HepG2 (cell line): ENCODE results near the gene CA12. TPM values are rescaled to one million over a fixed set of nuclear protein-coding genes. Genes with fewer than 3 reads are reported as not detected.

Experiments used
- ATAC-seq: fragments of 200-7000 bp; cut with Tn5 transposase; 3 replicates; pipeline ENCODE4 v1.9.1; 2020; ENCODE audit warnings: mild to moderate bottlenecking, moderate library complexity
- BruUV-seq: library from RNA; stranded (reverse); fragments of 400-500 nt; replicated peaks from 2 replicates; lab custom pipeline; 2021; lab: Mats Ljungman, UMichigan
- CTCF ChIA-PET: fragments of 300-600 bp; formaldehyde crosslinking; extraction: SDS; loops from one replicate; lab custom pipeline; 2021; ENCODE audit warnings: low total read pairs, inconsistent platforms, low intra/inter-chr PET ratio; lab: Yijun Ruan, JAX
- POLR2A ChIA-PET: fragments of 350-600 bp; sonication (Branson Sonifier 250); formaldehyde crosslinking; loops from one replicate; lab custom pipeline; 2020; ENCODE audit warnings: antibody characterized with exemption, inconsistent platforms; lab: Yijun Ruan, JAX
- DNase-seq: peaks from one replicate; pipeline ENCODE4 v3.0.0-alpha.2; 2015; ENCODE audit warnings: low spot score
- FAIRE-seq: peaks from 3 replicates; lab custom pipeline; 2011; peaks lifted over from hg19 to GRCh38; lab: Jason Lieb, UNC
- H2AFZ ChIP-seq: one replicate; pipeline ENCODE4 v1.6.1; 2011; ENCODE audit warnings: low read length, inconsistent platforms
- H3K27ac ChIP-seq: fragments of 300-600 bp; 3 replicates; pipeline ENCODE4 v1.8.0; 2011; ENCODE audit warnings: mixed run types, mild to moderate bottlenecking, mixed read lengths, low read length, inconsistent platforms; ENCODE audit not compliant: insufficient read depth; ENCODE audit errors: extremely low read length
- H3K27me3 ChIP-seq, 2 experiments: fragments of 200-600 bp in 1 of 2; 2 replicates in 1 of 2; 3 replicates in 1 of 2; pipeline versions ENCODE4 v1.6.0 to v1.8.0; 2011; ENCODE audit warnings: low read length in 2 of 2, mild to moderate bottlenecking in 2 of 2, moderate library complexity in 2 of 2, inconsistent platforms in 1 of 2; ENCODE audit not compliant: insufficient read depth in 2 of 2, control insufficient read depth in 1 of 2
- H3K36me3 ChIP-seq, 2 experiments: fragments of 200-600 bp in 1 of 2; replicated peaks in 1 of 2; 2 replicates in 1 of 2; 3 replicates in 1 of 2; pipeline versions ENCODE4 v1.5.1 to v1.8.0; 2011; ENCODE audit warnings: low read length in 2 of 2, inconsistent platforms in 1 of 2; ENCODE audit not compliant: insufficient read depth in 2 of 2, control insufficient read depth in 1 of 2
- H3K4me1 ChIP-seq: 2 replicates; pipeline ENCODE4 v1.5.1; 2012; ENCODE audit warnings: low read length, inconsistent platforms; ENCODE audit not compliant: insufficient read depth
- H3K4me2 ChIP-seq: 2 replicates; pipeline ENCODE4 v1.6.0; 2011; ENCODE audit warnings: low read depth, low read length, inconsistent platforms
- H3K4me3 ChIP-seq, 3 experiments: fragments of 200-600 bp in 1 of 3; sonication (generic), shearing (Covaris generic) in 1 of 3; replicated peaks in 1 of 3; 2 replicates each; pipeline ENCODE4 v1.5.1; 2011 to 2016; ENCODE audit warnings: low read length in 3 of 3, inconsistent platforms in 2 of 3, low read depth in 2 of 3, mild to moderate bottlenecking in 2 of 3, control low read depth in 1 of 3, mixed read lengths in 1 of 3; ENCODE audit not compliant: insufficient read depth in 1 of 3
- H3K79me2 ChIP-seq: one replicate; pipeline ENCODE4 v1.6.1; 2011; ENCODE audit warnings: low read length, inconsistent platforms; ENCODE audit not compliant: insufficient read depth
- H3K9ac ChIP-seq: 2 replicates; pipeline ENCODE4 v1.6.0; 2011; ENCODE audit warnings: mild to moderate bottlenecking, low read depth, low read length, inconsistent platforms; ENCODE audit not compliant: insufficient read depth
- H3K9me3 ChIP-seq: 2 replicates; pipeline ENCODE4 v1.5.1; 2012; ENCODE audit warnings: mild to moderate bottlenecking, low read length
- H4K20me1 ChIP-seq: 2 replicates; pipeline ENCODE4 v1.6.0; 2011; ENCODE audit warnings: inconsistent platforms, mild to moderate bottlenecking, low read length, moderate library complexity; ENCODE audit not compliant: insufficient read depth
- IRF9 ChIP-seq: sonication (generic); formaldehyde crosslinking; IDR thresholded peaks from 2 replicates; pipeline ENCODE4 v1.8.0; 2022; ENCODE audit warnings: missing genetic modification reagents, mild to moderate bottlenecking, borderline replicate concordance
- KMT2B ChIP-seq: IDR thresholded peaks from 2 replicates; pipeline ENCODE4 v1.6.1; 2016; ENCODE audit warnings: missing genetic modification reagents, missing compliant biosample characterization
- MAX ChIP-seq: IDR thresholded peaks from 2 replicates; pipeline ENCODE4 v1.6.1; 2012; ENCODE audit warnings: inconsistent platforms
- MED13 ChIP-seq: sonication (generic); formaldehyde crosslinking; IDR thresholded peaks from 2 replicates; pipeline ENCODE4 v1.5.0; 2020; ENCODE audit warnings: missing genetic modification reagents
- MXD4 ChIP-seq: IDR thresholded peaks from 2 replicates; pipeline ENCODE4 v1.6.1; 2016; ENCODE audit warnings: mild to moderate bottlenecking, missing biosample characterization, missing genetic modification reagents
- RBFOX2 ChIP-seq: fragments of 200-400 bp; formaldehyde crosslinking; IDR thresholded peaks from 2 replicates; pipeline ENCODE4 v1.6.1; 2017; ENCODE audit warnings: low read depth, mild to moderate bottlenecking, low read length
- ZBTB44 ChIP-seq: sonication (generic); formaldehyde crosslinking; IDR thresholded peaks from 2 replicates; pipeline ENCODE4 v1.4.0; 2020; ENCODE audit warnings: missing genetic modification reagents
- ZSCAN22 ChIP-seq: sonication (generic); formaldehyde crosslinking; IDR thresholded peaks from 2 replicates; pipeline ENCODE4 v1.4.0; 2020; ENCODE audit warnings: mild to moderate bottlenecking, missing genetic modification reagents
- WGBS: methylation state at CpG from one replicate; pipeline ENCODE4 v1.1.6; 2017; ENCODE audit warnings: low lambda C conversion rate; 5-methylcytosine and 5-hydroxymethylcytosine counted together
- in situ Hi-C: cut with HindIII; loops from 2 replicates; pipeline ENCODE4 v1.10.0; 2017; ENCODE audit warnings: low pct_unique_long_range_greater_than_20kb; ENCODE audit not compliant: extremely low pct_ligation_motif_present
- intact Hi-C: fragments of 100-400 bp; cut with micrococcal nuclease; formaldehyde crosslinking; loops from one replicate; pipeline ENCODE4 v1.10.0; 2022; ENCODE audit not compliant: unreplicated experiment
- polyA plus RNA-seq, 8 experiments: library from polyadenylated mRNA; depleted of rRNA in 3 of 8; stranded (reverse) in 7 of 8; unstranded in 1 of 8; fragments of >200 nt; fragmentation: Illumina TruSeq in 4 of 8; extraction: Trizol in 4 of 8; gene quantifications; 2 replicates each; pipeline versions ENCODE4 v1.2.1 to v1.2.3, GENCODE V29; 2011 to 2016; ENCODE audit warnings: low read depth in 4 of 8, missing spikeins in 1 of 8, mixed read lengths in 1 of 8; ENCODE audit not compliant: insufficient read depth in 1 of 8
- total RNA-seq, 5 experiments: library from RNA; depleted of rRNA; stranded (reverse); fragments of >200 nt; fragmentation: Illumina TruSeq; extraction: Trizol; gene quantifications; 2 replicates each; pipeline ENCODE4 v1.2.3, GENCODE V29; 2016; ENCODE audit warnings: low read depth in 1 of 5
- TF ChIP-seq, protein P1 (sequence below): sonication (generic); formaldehyde crosslinking; IDR thresholded peaks from 2 replicates; pipeline ENCODE4 v1.5.0; 2020; ENCODE audit warnings: missing genetic modification reagents

CA12 gene
- total and polyA plus RNA-seq, 2 of the 13 experiments (the other 11 are each of a cell fraction or from before 2014, with no cell fraction given), result 0.07 to 0.20 TPM

- FAIRE-seq (no peak), DNase-seq (no peak), ATAC-seq (no peak)
- no TSS peak for BruUV-seq
- no peak overlapping the region for H3K27ac ChIP-seq
- H3K4me1 ChIP-seq, result no peaks in the 10 kb centered on the region
- H3K9ac ChIP-seq, result no peak overlapping the region
- peaks cover 2 to 7% of the 10 kb centered on the region in 2 experiments; a peak in 2 of 5 replicates for H3K27me3 ChIP-seq
- no peaks in the 10 kb centered on the region for H4K20me1 ChIP-seq
- no peak overlapping the region for H3K4me2 ChIP-seq
- POLR2A ChIA-PET, result no interaction called here
- H2AFZ ChIP-seq, result no peak overlapping the region
- no peaks in the 10 kb centered on the region for H3K79me2 ChIP-seq
- no peak overlapping the region for H3K4me3 ChIP-seq
- H3K9me3 ChIP-seq, result no peaks in the 10 kb centered on the region
- CTCF ChIA-PET, result no interaction called here
- TF ChIP-seq ZBTB44 (CRISPR knock-in tag) (no peak), KMT2B (CRISPR knock-in tag) (no peak), MAX (no peak), RBFOX2 (no peak), MED13 (CRISPR knock-in tag) (no peak), IRF9 (CRISPR knock-in tag) (no peak), ZSCAN22 (CRISPR knock-in tag) (no peak), MXD4 (CRISPR knock-in tag) (no peak)
- TF ChIP-seq, protein P1, sequence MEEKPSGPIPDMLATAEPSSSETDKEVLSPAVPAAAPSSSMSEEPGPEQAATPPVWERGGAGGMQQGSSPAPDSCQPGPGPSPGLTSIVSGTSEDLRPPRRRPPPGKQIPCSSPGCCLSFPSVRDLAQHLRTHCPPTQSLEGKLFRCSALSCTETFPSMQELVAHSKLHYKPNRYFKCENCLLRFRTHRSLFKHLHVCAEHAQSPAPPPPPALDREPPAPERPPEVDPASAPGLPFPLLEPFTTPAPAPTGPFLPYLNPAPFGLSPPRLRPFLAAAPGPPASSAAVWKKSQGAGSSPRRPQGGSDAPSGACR, result no peak
- TF ChIP-seq, all 625 proteins: peak for 0
- in situ Hi-C loops (no loop called here), intact Hi-C loops (no loop called here)
- H3K36me3 ChIP-seq, result no peaks in the 10 kb centered on the region
- 65% methylated on average over 3 of the region's 3 CpGs for WGBS
These were observed 8.3 kb downstream of the CA12 start for GRCh38 chr15:63373330-63373729.
